GM12878 (cell line): ENCODE data around the gene INF2. TPM values are rescaled to one million over a fixed set of nuclear protein-coding genes. Genes with fewer than 3 reads are reported as not detected.

Experiments used
- ATAC-seq: fragments of 200-7000 bp; cut with Tn5 transposase; 3 replicates; pipeline ENCODE4 v1.9.1; 2020; ENCODE audit warnings: mild to moderate bottlenecking, moderate library complexity
- BruUV-seq: library from RNA; stranded (reverse); fragments of 400-500 nt; replicated peaks from 2 replicates; lab custom pipeline; 2021; lab: Mats Ljungman, UMichigan
- CTCF ChIA-PET: fragments of 300-600 bp; sonication (Branson Sonifier 250); formaldehyde crosslinking; extraction: SDS; loops from one replicate; lab custom pipeline; 2021; ENCODE audit warnings: inconsistent platforms; lab: Yijun Ruan, JAX
- POLR2A ChIA-PET: fragments of 350-600 bp; formaldehyde crosslinking; extraction: SDS; loops from one replicate; lab custom pipeline; 2021; ENCODE audit warnings: inconsistent platforms; lab: Charles Lee
- RAD21 ChIA-PET: fragments of 300-600 bp; sonication (Branson Sonifier 250); formaldehyde crosslinking; loops from one replicate; lab custom pipeline; 2023; ENCODE audit warnings: antibody characterized with exemption; ENCODE audit not compliant: unreplicated experiment; lab: Charles Lee
- SMC1A ChIA-PET: fragments of 300-600 bp; sonication (Branson Sonifier 250); formaldehyde crosslinking; loops from one replicate; lab custom pipeline; 2023; ENCODE audit not compliant: unreplicated experiment, uncharacterized antibody; lab: Charles Lee
- DNase-seq: peaks from one replicate; pipeline ENCODE4 v3.0.0-alpha.2; 2011; ENCODE audit warnings: low read depth, low spot score
- FAIRE-seq: peaks from 3 replicates; lab custom pipeline; 2011; peaks lifted over from hg19 to GRCh38; lab: Jason Lieb, UNC
- H2AFZ ChIP-seq: 2 replicates; pipeline ENCODE4 v1.6.0; 2011; ENCODE audit warnings: low read depth, low read length, control low read depth; ENCODE audit not compliant: control insufficient read depth
- H3K27ac ChIP-seq: 2 replicates; pipeline ENCODE4 v1.5.1; 2011; ENCODE audit warnings: control low read depth; ENCODE audit not compliant: control insufficient read depth, insufficient read depth
- H3K27me3 ChIP-seq, 2 experiments: replicated peaks in 1 of 2; 2 replicates each; pipeline versions ENCODE4 v1.6.0 to v1.6.1; 2011; ENCODE audit warnings: low read length in 1 of 2; ENCODE audit not compliant: control insufficient read depth in 2 of 2, insufficient read depth in 2 of 2
- H3K36me3 ChIP-seq, 2 experiments: 2 replicates each; pipeline ENCODE4 v1.5.1; 2011; ENCODE audit warnings: low read length in 1 of 2; ENCODE audit not compliant: control insufficient read depth in 2 of 2, insufficient read depth in 2 of 2
- H3K4me1 ChIP-seq: 2 replicates; pipeline ENCODE4 v1.6.1; 2011; ENCODE audit warnings: mild to moderate bottlenecking, low read length, moderate library complexity, mixed read lengths; ENCODE audit not compliant: control insufficient read depth, insufficient read depth
- H3K4me2 ChIP-seq: 2 replicates; pipeline ENCODE4 v1.6.0; 2011; ENCODE audit warnings: control low read depth; ENCODE audit not compliant: control insufficient read depth, insufficient read depth
- H3K4me3 ChIP-seq: fragments of 200-600 bp; sonication (generic); 2 replicates; pipeline ENCODE4 v1.5.1; 2016
- H3K79me2 ChIP-seq: 2 replicates; pipeline ENCODE4 v1.6.0; 2011; ENCODE audit warnings: low read length; ENCODE audit not compliant: control insufficient read depth, insufficient read depth
- H3K9ac ChIP-seq: 2 replicates; pipeline ENCODE4 v1.8.0; 2011; ENCODE audit warnings: low read length, control low read depth, mixed read lengths; ENCODE audit not compliant: control insufficient read depth, insufficient read depth
- H3K9me3 ChIP-seq: replicated peaks from 3 replicates; pipeline ENCODE4 v1.5.1; 2011; ENCODE audit warnings: mild to moderate bottlenecking, low read length; ENCODE audit not compliant: control insufficient read depth, insufficient read depth
- H4K20me1 ChIP-seq: 2 replicates; pipeline ENCODE4 v1.6.0; 2011; ENCODE audit not compliant: control insufficient read depth, insufficient read depth
- E2F8 ChIP-seq: fragments of 450-650 bp; IDR thresholded peaks from 2 replicates; pipeline ENCODE4 v1.6.1; 2018; ENCODE audit warnings: mild to moderate bottlenecking, low read depth, moderate library complexity; ENCODE audit not compliant: partially characterized antibody
- HCFC1 ChIP-seq: fragments of 150-350 bp; IDR thresholded peaks from 2 replicates; pipeline ENCODE4 v1.6.1; 2014; ENCODE audit warnings: low read length
- IRF3 ChIP-seq: fragments of 450-650 bp; IDR thresholded peaks from 2 replicates; pipeline ENCODE4 v1.6.1; 2014; ENCODE audit warnings: mild to moderate bottlenecking
- JUND ChIP-seq: IDR thresholded peaks from 2 replicates; pipeline ENCODE4 v1.6.1; 2012; ENCODE audit warnings: low read depth, mild to moderate bottlenecking, low read length, improper control_type of control experiment, moderate library complexity
- MEF2B ChIP-seq: fragments of 450-650 bp; IDR thresholded peaks from 2 replicates; pipeline ENCODE4 v1.6.1; 2018; ENCODE audit warnings: mild to moderate bottlenecking, moderate library complexity; ENCODE audit not compliant: partially characterized antibody, poor library complexity, severe bottlenecking
- MXI1 ChIP-seq: fragments of 150-350 bp; IDR thresholded peaks from 2 replicates; pipeline ENCODE4 v1.6.1; 2011; ENCODE audit warnings: low read depth, mild to moderate bottlenecking, inconsistent platforms, low read length, improper control_type of control experiment
- MYC ChIP-seq: IDR thresholded peaks from 2 replicates; pipeline ENCODE4 v1.6.1; 2011; ENCODE audit warnings: mild to moderate bottlenecking, low read length, moderate library complexity, inconsistent platforms; ENCODE audit not compliant: insufficient read depth, insufficient replicate concordance, insufficient read length, severe bottlenecking
- NBN ChIP-seq: fragments of 450-650 bp; IDR thresholded peaks from 2 replicates; pipeline ENCODE4 v1.6.1; 2016
- RB1 ChIP-seq: fragments of 450-650 bp; formaldehyde crosslinking; IDR thresholded peaks from 2 replicates; pipeline ENCODE4 v1.6.1; 2017; ENCODE audit warnings: mild to moderate bottlenecking, borderline replicate concordance
- RFX5 ChIP-seq: IDR thresholded peaks from 2 replicates; pipeline ENCODE4 v1.6.1; 2011; ENCODE audit warnings: low read depth, low read length, improper control_type of control experiment
- SP1 ChIP-seq: IDR thresholded peaks from one replicate; pipeline ENCODE4 v1.6.1; 2011; ENCODE audit warnings: low read depth, low read length
- TCF12 ChIP-seq: IDR thresholded peaks from 2 replicates; pipeline ENCODE4 v1.6.1; 2011; ENCODE audit warnings: low read depth, mild to moderate bottlenecking, low read length
- YY1 ChIP-seq: IDR thresholded peaks from 2 replicates; pipeline ENCODE4 v1.6.1; 2011; ENCODE audit warnings: low read depth, mild to moderate bottlenecking, low read length
- ZBTB11 ChIP-seq: fragments of 450-650 bp; formaldehyde crosslinking; IDR thresholded peaks from 2 replicates; pipeline ENCODE4 v1.5.0; 2022; ENCODE audit warnings: mild to moderate bottlenecking, missing genetic modification characterization
- ZNF384 ChIP-seq: IDR thresholded peaks from 2 replicates; pipeline ENCODE4 v1.6.1; 2012; ENCODE audit warnings: low read depth, mild to moderate bottlenecking, low read length, improper control_type of control experiment, borderline replicate concordance
- ZNF622 ChIP-seq: fragments of 450-650 bp; IDR thresholded peaks from 2 replicates; pipeline ENCODE4 v1.6.1; 2017; ENCODE audit warnings: mild to moderate bottlenecking, inconsistent platforms
- WGBS: methylation state at CpG from one replicate; pipeline ENCODE4 v1.1.6; 2016; ENCODE audit warnings: low lambda C conversion rate; ENCODE audit not compliant: insufficient replicate concordance, insufficient coverage; ENCODE audit errors: missing lambda C conversion rate; 5-methylcytosine and 5-hydroxymethylcytosine counted together
- in situ Hi-C: fragments of 300-500 bp; cut with MboI; formaldehyde crosslinking; loops from 9 replicates; pipeline ENCODE4 v1.14.3; 2018; ENCODE audit warnings: mixed read lengths
- intact Hi-C: fragments of 100-400 bp; cut with micrococcal nuclease; formaldehyde crosslinking; loops from one replicate; pipeline ENCODE4 v1.14.2; 2022; ENCODE audit not compliant: unreplicated experiment
- polyA plus RNA-seq, 11 experiments: library from polyadenylated mRNA; depleted of rRNA in 4 of 11; unstranded in 6 of 11; stranded (reverse) in 5 of 11; fragments of >200 nt; fragmentation: Nextera tagmentation in 4 of 11; fragmentation: Illumina TruSeq in 1 of 11; extraction: Ambion mirVana in 4 of 11; extraction: Trizol in 1 of 11; gene quantifications; 1 replicate in 1 of 11; 2 replicates in 10 of 11; pipeline versions ENCODE4 v1.2.1 to v1.2.3, GENCODE V29; 2011 to 2016; ENCODE audit warnings: inconsistent platforms in 2 of 11, missing spikeins in 2 of 11, low read depth in 1 of 11
- total RNA-seq, 4 experiments: library from RNA; depleted of rRNA in 3 of 4; stranded (reverse); fragments of >200 nt in 3 of 4; fragmentation: Illumina TruSeq in 1 of 4; extraction: Trizol in 1 of 4; gene quantifications; 2 replicates each; pipeline versions ENCODE4 v1.2.1 to v1.2.3, GENCODE V29; 2013 to 2021

Gene INF2
- total and polyA plus RNA-seq, 10 of the 15 experiments (the other 5 are each of a cell fraction or from before 2014, with no cell fraction given), result 0.72 to 43.2 (median 8.3) TPM

- no peak overlapping the region for H3K4me2 ChIP-seq
- in situ Hi-C loops (no loop called here), intact Hi-C loops (no loop called here)
- no peak for FAIRE-seq
- POLR2A ChIA-PET, result no interaction called here
- no TSS peak for BruUV-seq
- no peak overlapping the region for H2AFZ ChIP-seq
- H3K4me3 ChIP-seq, result no peak overlapping the region
- H3K36me3 ChIP-seq, result peaks cover 2 to 3% of the 10 kb centered on the region in 2 experiments; a peak in 3 of 4 replicates
- RAD21 ChIA-PET, result no interaction called here
- H3K9me3 ChIP-seq, result no peaks in the 10 kb centered on the region
- TF ChIP-seq MYC (no peak), YY1 (no peak), IRF3 (no peak), E2F8 (no peak), ZNF622 (no peak), JUND (no peak), SP1 (no peak), ZNF384 (no peak), NBN (no peak), MEF2B (no peak), TCF12 (no peak), HCFC1 (no peak), RFX5 (no peak), RB1 (no peak), MXI1 (no peak), ZBTB11 (CRISPR knock-in tag) (no peak)
- H3K4me1 ChIP-seq, result no peaks in the 10 kb centered on the region
- SMC1A ChIA-PET, result no interaction called here
- ATAC-seq, result no peak
- no peaks in the 10 kb centered on the region for H3K27me3 ChIP-seq
- H3K79me2 ChIP-seq, result no peaks in the 10 kb centered on the region
- no peak for DNase-seq
- H4K20me1 ChIP-seq, result no peaks in the 10 kb centered on the region
- CTCF ChIA-PET, result interaction anchor here (1.5 kb wide), 1 partner anchor 23 kb away, joined by 4 read pairs; no protein-coding TSS in a partner anchor
- over 99% methylated on average over 24 of the region's 28 CpGs for WGBS
- H3K27ac ChIP-seq, result no peak overlapping the region
- no peak overlapping the region for H3K9ac ChIP-seq
Measured at GRCh38 chr14:104703269-104703668, 13.9 kb downstream of the INF2 start.
